Fibroblast of villous mesenchyme (primary cell): ENCODE data around the gene PLAC1. TPM values are rescaled to one million over a fixed set of nuclear protein-coding genes. Genes with fewer than 3 reads are reported as not detected.

Source experiments
- DNase-seq: peaks from one replicate; pipeline ENCODE4 v3.0.0-alpha.2; 2010; ENCODE audit warnings: low read depth
- H3K4me3 ChIP-seq: 2 replicates; pipeline ENCODE4 v1.5.1; 2011; ENCODE audit warnings: low read depth, mild to moderate bottlenecking, low read length
- total RNA-seq: library from RNA; depleted of rRNA; stranded (reverse); fragments of >200 nt; gene quantifications from 2 replicates; pipeline ENCODE4 v1.2.3, GENCODE V29; 2012
- TF ChIP-seq, protein P1 (sequence below): IDR thresholded peaks from 2 replicates; pipeline ENCODE4 v1.5.1; 2012; ENCODE audit warnings: low read depth, mild to moderate bottlenecking, low read length; ENCODE audit not compliant: insufficient read depth

Gene PLAC1
- total RNA-seq, 1 donor: 0.43 TPM

DNA sequence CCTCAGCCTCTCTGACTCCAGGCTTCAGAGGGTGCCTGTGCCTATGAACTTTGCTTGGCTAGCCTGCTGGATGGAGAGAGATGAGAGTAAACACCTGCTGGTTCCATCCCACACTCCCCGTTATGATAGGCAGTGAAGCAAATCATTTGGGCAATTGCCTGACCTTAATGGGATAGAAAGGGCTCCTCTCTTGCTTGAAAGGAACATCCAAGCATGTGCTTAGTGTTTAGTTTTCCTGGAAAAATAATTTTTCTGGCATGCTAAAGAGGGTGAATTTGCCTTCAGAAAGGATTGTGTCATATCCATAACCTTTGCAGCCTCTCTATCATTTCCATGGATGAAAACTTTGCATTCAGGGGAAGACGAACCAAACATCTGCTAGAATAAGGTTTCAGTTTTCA lies 10.8 kb downstream of the PLAC1 start:
- no peak overlapping the region for H3K4me3 ChIP-seq
- TF ChIP-seq, protein P1, sequence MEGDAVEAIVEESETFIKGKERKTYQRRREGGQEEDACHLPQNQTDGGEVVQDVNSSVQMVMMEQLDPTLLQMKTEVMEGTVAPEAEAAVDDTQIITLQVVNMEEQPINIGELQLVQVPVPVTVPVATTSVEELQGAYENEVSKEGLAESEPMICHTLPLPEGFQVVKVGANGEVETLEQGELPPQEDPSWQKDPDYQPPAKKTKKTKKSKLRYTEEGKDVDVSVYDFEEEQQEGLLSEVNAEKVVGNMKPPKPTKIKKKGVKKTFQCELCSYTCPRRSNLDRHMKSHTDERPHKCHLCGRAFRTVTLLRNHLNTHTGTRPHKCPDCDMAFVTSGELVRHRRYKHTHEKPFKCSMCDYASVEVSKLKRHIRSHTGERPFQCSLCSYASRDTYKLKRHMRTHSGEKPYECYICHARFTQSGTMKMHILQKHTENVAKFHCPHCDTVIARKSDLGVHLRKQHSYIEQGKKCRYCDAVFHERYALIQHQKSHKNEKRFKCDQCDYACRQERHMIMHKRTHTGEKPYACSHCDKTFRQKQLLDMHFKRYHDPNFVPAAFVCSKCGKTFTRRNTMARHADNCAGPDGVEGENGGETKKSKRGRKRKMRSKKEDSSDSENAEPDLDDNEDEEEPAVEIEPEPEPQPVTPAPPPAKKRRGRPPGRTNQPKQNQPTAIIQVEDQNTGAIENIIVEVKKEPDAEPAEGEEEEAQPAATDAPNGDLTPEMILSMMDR: no peak
- DNase-seq: no peak

DNA sequence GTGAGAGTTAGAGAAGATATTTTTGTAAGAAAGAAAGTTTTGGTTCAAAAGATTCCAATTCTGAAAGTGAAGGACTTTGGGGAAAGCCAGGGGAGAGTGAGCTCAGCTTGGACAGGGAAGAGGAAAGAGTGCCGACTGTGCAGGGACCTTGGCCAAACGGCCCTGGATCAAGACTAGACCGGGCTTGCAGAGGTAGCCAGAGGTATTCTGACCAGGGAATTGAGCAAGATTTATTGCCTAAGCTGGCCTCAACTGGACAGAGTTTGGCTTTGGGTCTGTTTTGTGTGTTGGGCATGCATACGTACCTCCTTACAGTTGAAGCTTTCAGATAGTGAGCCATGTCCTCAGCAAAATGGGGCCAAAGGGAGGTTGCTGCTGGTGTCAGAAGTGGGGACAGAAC lies 11.6 kb downstream of the PLAC1 start:
- H3K4me3 ChIP-seq: no peak overlapping the region
- TF ChIP-seq, protein P1: no peak
- no peak for DNase-seq

DNA sequence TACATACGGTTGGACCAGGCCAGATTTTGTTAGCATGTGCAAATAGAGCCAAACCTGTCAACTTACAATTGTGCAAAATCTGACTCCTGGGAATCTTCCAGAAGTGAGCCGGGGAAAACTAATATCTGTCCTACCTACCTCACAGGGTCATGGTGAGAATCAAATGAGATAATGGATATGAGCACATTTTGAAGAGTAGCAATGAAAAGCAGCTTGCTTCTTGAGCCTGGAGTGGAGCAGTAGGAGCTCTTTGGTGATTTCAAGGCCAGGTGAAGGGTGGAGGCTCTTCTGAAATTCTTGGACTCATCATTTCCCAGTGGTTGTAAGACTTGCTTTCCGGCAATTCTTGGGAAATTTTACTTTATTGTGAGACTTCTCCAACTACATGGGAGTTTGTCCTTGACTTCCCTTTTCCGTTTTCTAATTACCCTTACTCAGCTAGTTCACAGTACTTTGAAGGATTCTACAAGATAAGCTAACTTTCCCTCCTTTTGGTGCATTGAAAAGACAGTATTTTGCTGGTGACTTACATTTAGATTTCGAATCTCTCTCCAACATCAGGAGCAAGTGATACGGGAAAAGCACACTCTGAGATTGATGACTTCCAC lies 12.2 kb downstream of the PLAC1 start:
- DNase-seq: no peak
- TF ChIP-seq, protein P1: no peak
- H3K4me3 ChIP-seq: no peak overlapping the region

DNA sequence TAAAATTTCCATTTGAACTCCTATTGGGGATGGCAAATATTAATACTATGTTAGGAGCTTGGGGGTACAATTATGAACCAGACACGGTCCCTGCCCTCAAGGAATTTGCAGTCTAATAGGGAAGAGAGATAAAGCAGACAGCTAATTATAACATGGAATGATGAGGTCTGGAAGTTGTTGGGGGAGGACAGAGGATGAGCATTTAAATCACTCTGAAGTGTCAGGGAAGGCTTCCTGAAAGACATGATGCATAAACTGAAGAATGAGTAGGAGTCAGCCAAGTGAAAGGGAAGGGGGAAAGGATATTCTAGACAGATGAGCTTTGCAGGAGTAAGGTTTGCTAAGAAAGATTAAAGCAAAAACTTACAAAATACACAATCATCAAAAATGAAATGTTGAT lies 15.9 kb downstream of the PLAC1 start:
- no peak overlapping the region for H3K4me3 ChIP-seq
- peak; percentile 13 for DNase-seq
- TF ChIP-seq, protein P1: no peak

DNA sequence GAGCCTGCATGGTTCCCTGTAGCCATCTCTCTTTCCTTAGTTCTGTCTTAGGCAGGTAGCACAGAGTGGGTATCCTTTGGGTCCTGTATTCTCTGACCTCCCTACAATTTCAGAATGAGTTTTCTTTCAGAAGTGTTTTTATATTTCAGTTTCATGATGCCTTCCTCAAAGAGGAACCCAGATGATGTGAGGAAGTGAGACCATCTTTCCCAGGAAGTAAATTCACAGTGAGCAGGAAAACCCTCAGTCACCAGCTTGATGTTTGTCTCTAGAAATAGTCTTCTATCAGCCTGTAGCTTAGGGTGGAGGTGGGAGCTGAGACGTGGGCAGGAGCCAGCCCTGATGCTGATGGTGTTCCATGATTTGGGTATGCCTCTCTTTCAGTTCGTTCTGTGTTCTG lies 16.9 kb downstream of the PLAC1 start:
- TF ChIP-seq, protein P1: no peak
- no peak overlapping the region for H3K4me3 ChIP-seq
- DNase-seq: no peak

DNA sequence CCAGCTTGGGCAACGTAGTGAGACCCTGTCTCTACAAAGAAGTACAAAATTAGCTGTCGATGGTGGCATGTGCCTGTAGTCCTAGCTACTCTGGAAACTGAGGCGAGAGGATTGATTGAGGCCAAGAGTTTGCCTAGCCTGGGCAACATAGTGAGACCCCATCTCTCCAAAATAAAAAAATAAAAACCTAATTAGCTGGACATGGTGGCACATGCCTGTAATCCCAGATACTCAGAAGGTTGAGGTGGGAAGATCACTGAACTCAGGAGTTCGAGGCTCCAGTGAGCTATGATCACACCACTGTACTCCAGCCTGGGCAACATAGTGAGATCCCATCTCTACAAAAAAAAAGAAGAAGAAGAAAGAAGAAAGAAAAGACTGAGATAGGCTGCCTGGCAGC lies 17.4 kb downstream of the PLAC1 start:
- no peak overlapping the region for H3K4me3 ChIP-seq
- TF ChIP-seq, protein P1: no peak
- no peak for DNase-seq

DNA sequence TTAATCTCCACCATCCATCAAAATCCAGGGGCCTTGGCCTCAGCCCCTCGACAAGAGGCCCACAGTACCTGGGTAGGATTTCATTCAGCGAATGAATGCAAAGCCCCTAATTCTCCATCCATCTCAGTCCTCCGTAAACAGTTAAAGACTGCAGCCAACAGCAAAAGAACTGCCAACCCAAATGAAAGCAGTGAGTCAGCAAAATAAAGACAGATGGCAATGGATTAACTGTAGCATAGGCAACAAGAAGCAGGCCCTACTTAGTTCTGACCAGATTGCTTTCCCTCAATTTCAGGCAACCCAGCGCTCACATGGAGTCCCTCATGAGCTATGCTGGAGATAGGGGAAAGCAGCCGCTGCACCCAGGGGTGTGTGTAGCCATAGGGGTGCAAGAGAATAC lies 21.4 kb downstream of the PLAC1 start:
- TF ChIP-seq, protein P1: no peak
- peak; percentile 36 for DNase-seq
- no peak overlapping the region for H3K4me3 ChIP-seq
